Prostate gland (tissue), 2 donors: ENCODE measurements around the gene ACTR1B. TPM values are rescaled to one million over a fixed set of nuclear protein-coding genes. Genes with fewer than 3 reads are reported as not detected.

Experiments
- DNase-seq: peaks from one replicate; pipeline ENCODE4 v3.0.0-alpha.2; 2019; ENCODE audit warnings: low spot score
- H3K27ac ChIP-seq, 2 donors: fragments of 200-600 bp; sonication (generic); 2 replicates each; pipeline ENCODE4 v1.5.1; 2017 to 2019
- H3K27me3 ChIP-seq: fragments of 200-600 bp; sonication (generic); replicated peaks from 2 replicates; pipeline ENCODE4 v1.5.1; 2019; ENCODE audit not compliant: insufficient read depth
- H3K36me3 ChIP-seq, 2 donors: fragments of 200-600 bp; sonication (generic); 1 replicate in 1 of 2; 2 replicates in 1 of 2; pipeline versions ENCODE4 v1.5.1 to v1.8.1; 2017 to 2019
- H3K4me1 ChIP-seq: fragments of 200-600 bp; sonication (generic); replicated peaks from 2 replicates; pipeline ENCODE4 v1.5.1; 2019
- H3K4me3 ChIP-seq, 2 donors: fragments of 200-600 bp; sonication (generic); 2 replicates each; pipeline ENCODE4 v1.5.1; 2017 to 2019
- H3K9me3 ChIP-seq: fragments of 200-600 bp; sonication (generic); 2 replicates; pipeline ENCODE4 v1.5.1; 2017
- CTCF ChIP-seq, 4 experiments: fragments of 200-600 bp in 2 of 4; fragments of 450-650 bp in 2 of 4; sonication (generic) in 2 of 4; IDR thresholded peaks; 1 replicate in 3 of 4; 2 replicates in 1 of 4; pipeline ENCODE4 v1.5.1; 2016 to 2019; ENCODE audit warnings: antibody characterized with exemption in 4 of 4, mild to moderate bottlenecking in 2 of 4, moderate library complexity in 2 of 4
- POLR2A ChIP-seq: fragments of 450-650 bp; IDR thresholded peaks from one replicate; pipeline ENCODE4 v1.6.1; 2016; ENCODE audit warnings: antibody characterized with exemption, mild to moderate bottlenecking
- POLR2AphosphoS5 ChIP-seq: sonication (generic); formaldehyde crosslinking; IDR thresholded peaks from one replicate; pipeline ENCODE4 v1.6.1; 2017; ENCODE audit warnings: antibody characterized with exemption
- WGBS: methylation state at CpG from one replicate; pipeline ENCODE4 v1.1.5; 2018; 5-methylcytosine and 5-hydroxymethylcytosine counted together
- intact Hi-C: fragments of 100-400 bp; cut with DNase I; formaldehyde crosslinking; loops from one replicate; pipeline ENCODE4 v1.14.2; 2022
- total RNA-seq, 2 donors: library from RNA; depleted of rRNA; stranded (reverse); fragments of >200 nt; gene quantifications; one replicate each; pipeline ENCODE4 v1.1.0, GENCODE V29; 2016

Gene ACTR1B
- total RNA-seq, 2 donors from 2014 or later: 80.5 to 102 TPM

- no peak for TF ChIP-seq POLR2AphosphoS5
- TF ChIP-seq POLR2A: no peak
- no peak for TF ChIP-seq CTCF (IDR thresholded peaks at IDR 0.05)
- intact Hi-C loops: no loop called here
- WGBS: 74% methylated on average over 4 of the region's 4 CpGs
- no peaks in the 10 kb centered on the region for H3K27me3 ChIP-seq
- no peak overlapping the region for H3K27ac ChIP-seq
- no peaks in the 10 kb centered on the region for H3K9me3 ChIP-seq
- no peak overlapping the region for H3K4me3 ChIP-seq
- H3K36me3 ChIP-seq: no peaks in the 10 kb centered on the region
- no peak for DNase-seq
- H3K4me1 ChIP-seq: no peaks in the 10 kb centered on the region
Measured at GRCh38 chr2:97708048-97708380, 44.2 kb upstream of the ACTR1B start.

- intact Hi-C loops: no loop called here
- no peaks in the 10 kb centered on the region for H3K4me1 ChIP-seq
- H3K27ac ChIP-seq: no peak overlapping the region
- no peaks in the 10 kb centered on the region for H3K27me3 ChIP-seq
- WGBS: 79% methylated on average over 11 of the region's 11 CpGs
- H3K9me3 ChIP-seq: no peaks in the 10 kb centered on the region
- DNase-seq: no peak
- H3K36me3 ChIP-seq: no peaks in the 10 kb centered on the region
- TF ChIP-seq POLR2AphosphoS5 (no peak), CTCF (IDR thresholded peaks at IDR 0.05) (no peak), POLR2A (no peak)
- H3K4me3 ChIP-seq: no peak overlapping the region
Measured at GRCh38 chr2:97707362-97708047, 43.7 kb upstream of the ACTR1B start.

DNA sequence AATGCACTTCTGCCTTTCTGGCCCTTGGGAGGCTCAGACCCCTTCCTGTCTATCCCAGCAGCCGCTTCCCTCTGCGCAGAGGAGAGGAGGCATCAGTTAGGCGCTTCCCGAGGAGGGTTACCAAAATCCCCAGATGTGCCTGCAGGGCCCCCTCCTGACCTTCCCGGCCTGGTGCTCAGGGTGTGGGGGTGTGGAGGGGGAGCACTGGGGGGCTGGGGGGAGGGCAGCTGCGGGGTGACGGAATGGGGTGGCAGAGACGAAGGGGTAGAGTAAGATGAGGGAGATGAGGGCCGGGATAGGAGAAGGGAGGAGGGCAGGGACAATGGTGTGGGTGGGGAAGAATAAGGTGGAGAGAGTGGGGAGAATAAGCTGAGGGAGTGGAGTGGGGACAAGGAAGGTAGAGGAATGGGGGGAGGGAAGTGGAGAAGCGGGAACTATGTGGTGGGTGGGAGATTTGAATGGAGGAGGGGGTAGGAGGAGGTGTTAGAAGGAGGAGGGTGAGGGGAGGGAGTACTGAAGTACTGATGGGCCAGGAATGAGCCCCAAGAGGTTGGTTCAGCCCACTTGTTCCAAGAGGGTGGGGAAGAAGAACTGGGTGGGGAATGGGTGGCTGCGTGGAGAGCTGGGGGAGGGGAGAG lies 43.0 kb upstream of the ACTR1B start:
- H3K36me3 ChIP-seq: no peaks in the 10 kb centered on the region
- no peak for TF ChIP-seq POLR2AphosphoS5
- no peak for TF ChIP-seq POLR2A
- TF ChIP-seq CTCF (IDR thresholded peaks at IDR 0.05): no peak
- WGBS: 62% methylated on average over 11 of the region's 11 CpGs
- H3K27me3 ChIP-seq: no peaks in the 10 kb centered on the region
- no peak overlapping the region for H3K4me3 ChIP-seq
- no peak overlapping the region for H3K27ac ChIP-seq
- intact Hi-C loops: no loop called here
- H3K9me3 ChIP-seq: no peaks in the 10 kb centered on the region
- no peaks in the 10 kb centered on the region for H3K4me1 ChIP-seq
- no peak for DNase-seq

DNA sequence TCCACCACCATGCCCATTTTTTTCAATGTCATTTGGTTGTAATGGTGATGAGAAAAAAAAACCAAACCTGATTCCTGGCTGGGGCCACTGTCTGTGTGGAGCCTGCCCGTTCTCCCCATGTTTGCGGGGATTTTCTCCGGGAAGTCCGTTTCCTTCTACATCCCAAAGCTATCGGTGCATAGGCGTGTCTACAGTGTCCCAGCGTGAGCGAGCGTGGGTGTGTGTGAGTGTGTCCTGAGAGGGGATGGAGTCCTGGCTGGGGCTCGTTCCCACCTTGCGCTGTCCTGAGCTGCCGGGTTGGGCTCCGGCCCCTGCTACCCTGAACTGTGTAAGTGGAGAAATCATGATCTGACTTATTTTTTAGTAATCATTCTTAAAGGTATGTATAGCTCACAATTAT lies 42.3 kb upstream of the ACTR1B start:
- Histone ChIP-seq H3K4me3 (no peak overlapping the region), H3K27me3 (no peaks in the 10 kb centered on the region), H3K9me3 (no peaks in the 10 kb centered on the region), H3K36me3 (no peaks in the 10 kb centered on the region), H3K4me1 (no peaks in the 10 kb centered on the region), H3K27ac (no peak overlapping the region)
- DNase-seq: no peak
- intact Hi-C loops: no loop called here
- no peak for TF ChIP-seq POLR2A
- TF ChIP-seq CTCF (IDR thresholded peaks at IDR 0.05): no peak
- TF ChIP-seq POLR2AphosphoS5: no peak
- WGBS: 95% methylated on average over 13 of the region's 13 CpGs

GRCh38 chr2:97704989-97705388 lies 41.1 kb upstream of the ACTR1B start:
- Histone ChIP-seq H3K36me3 (no peaks in the 10 kb centered on the region), H3K4me1 (no peaks in the 10 kb centered on the region), H3K4me3 (no peak overlapping the region), H3K9me3 (no peaks in the 10 kb centered on the region), H3K27me3 (no peaks in the 10 kb centered on the region), H3K27ac (no peak overlapping the region)
- DNase-seq: no peak
- intact Hi-C loops: loop anchor here (5.0 kb wide), 1 partner anchor 682 kb away; no protein-coding TSS in a partner anchor
- TF ChIP-seq CTCF (IDR thresholded peaks at IDR 0.05) (no peak), POLR2AphosphoS5 (no peak), POLR2A (no peak)
- 93% methylated on average over 5 of the region's 5 CpGs for WGBS
